Measurements from ENCODE around the gene NMNAT1.
"Not testable (repeated sequence)": the region's sequence is repeated elsewhere in the genome, so short reads cannot be mapped to it uniquely, and the experiment has no call there.

Gene NMNAT1

GRCh38 chr1:9917901-9918300 is 25.4 kb upstream of the NMNAT1 start:
- DNase-seq (ENCODE audit: low read depth in 3 of 3, low spot score in 1 of 3): no peak

- no peak for DNase-seq (ENCODE audit: low read depth in 3 of 3, low spot score in 1 of 3)
Observed at GRCh38 chr1:9920606-9921005, 22.7 kb upstream of the NMNAT1 start.

- no peak for DNase-seq (ENCODE audit: low read depth in 3 of 3, low spot score in 1 of 3)
Observed at GRCh38 chr1:9922342-9922741, 20.9 kb upstream of the NMNAT1 start.

GRCh38 chr1:9927259-9927658 is 16.0 kb upstream of the NMNAT1 start:
- no peak for DNase-seq (ENCODE audit: low read depth in 3 of 3, low spot score in 1 of 3)

- DNase-seq (ENCODE audit: low read depth in 3 of 3, low spot score in 1 of 3): no peak
Observed at GRCh38 chr1:9929431-9930385, 13.6 kb upstream of the NMNAT1 start.

- DNase-seq (ENCODE audit: low read depth in 3 of 3, low spot score in 1 of 3): no peak
Observed at GRCh38 chr1:9942399-9942938, 806 bp upstream of the NMNAT1 start.

GRCh38 chr1:9946315-9946714 is 3.0 kb downstream of the NMNAT1 start:
- no peak for DNase-seq (ENCODE audit: low read depth in 3 of 3, low spot score in 1 of 3)

- no peak for DNase-seq (ENCODE audit: low read depth in 3 of 3, low spot score in 1 of 3)
Observed at GRCh38 chr1:9957726-9958125, 14.5 kb downstream of the NMNAT1 start.

- no peak for DNase-seq (ENCODE audit: low read depth in 3 of 3, low spot score in 1 of 3)
Observed at GRCh38 chr1:9960011-9960410, 16.7 kb downstream of the NMNAT1 start.

- DNase-seq (ENCODE audit: low read depth in 3 of 3, low spot score in 1 of 3): no peak
Observed at GRCh38 chr1:9960706-9961562, 17.7 kb downstream of the NMNAT1 start.

- no peak for DNase-seq (ENCODE audit: low read depth in 3 of 3, low spot score in 1 of 3)
Observed at GRCh38 chr1:9984253-9984652, 41.0 kb downstream of the NMNAT1 start.

GRCh38 chr1:9985001-9985400 is 41.7 kb downstream of the NMNAT1 start:
- DNase-seq (ENCODE audit: low read depth in 3 of 3, low spot score in 1 of 3): no peak

GRCh38 chr1:9989773-9990172 is 46.5 kb downstream of the NMNAT1 start:
- no peak for DNase-seq (ENCODE audit: low read depth in 3 of 3, low spot score in 1 of 3)

GRCh38 chr1:9990944-9991343 is 47.7 kb downstream of the NMNAT1 start:
- DNase-seq (ENCODE audit: low read depth in 3 of 3, low spot score in 1 of 3): no peak

- no peak for DNase-seq (ENCODE audit: low read depth in 3 of 3, low spot score in 1 of 3)
Observed at GRCh38 chr1:9992910-9993309, 49.6 kb downstream of the NMNAT1 start.

GRCh38 chr1:9993561-9994075 is 50.3 kb downstream of the NMNAT1 start:
- DNase-seq (ENCODE audit: low read depth in 3 of 3, low spot score in 1 of 3): no peak

GRCh38 chr1:9996624-9997582 is 53.6 kb downstream of the NMNAT1 start, which contains the start of gene RBP7:
TSS of gene RBP7 (plus strand) at chr1:9997228. CDS start at chr1:9997259, 31 bp downstream.
- no peak for DNase-seq (ENCODE audit: low read depth in 3 of 3, low spot score in 1 of 3)

- no peak for DNase-seq (ENCODE audit: low read depth in 3 of 3, low spot score in 1 of 3)
Observed at GRCh38 chr1:10001016-10001665, 57.9 kb downstream of the NMNAT1 start.

- DNase-seq (ENCODE audit: low read depth in 3 of 3, low spot score in 1 of 3): not testable (repeated sequence)
Observed at GRCh38 chr1:10005248-10005647, 62.0 kb downstream of the NMNAT1 start.

- DNase-seq (ENCODE audit: low read depth in 3 of 3, low spot score in 1 of 3): no peak
Observed at GRCh38 chr1:10007169-10007568, 63.9 kb downstream of the NMNAT1 start.
